GM19438 (cell line): ENCODE data around the gene RNF220.

Source experiments
- ATAC-seq: cut with Tn5 transposase; IDR thresholded peaks from one replicate; pipeline ENCODE4 v1.9.1; 2021; ENCODE audit warnings: low read depth; ENCODE audit not compliant: unreplicated experiment

The RNF220 gene

DNA sequence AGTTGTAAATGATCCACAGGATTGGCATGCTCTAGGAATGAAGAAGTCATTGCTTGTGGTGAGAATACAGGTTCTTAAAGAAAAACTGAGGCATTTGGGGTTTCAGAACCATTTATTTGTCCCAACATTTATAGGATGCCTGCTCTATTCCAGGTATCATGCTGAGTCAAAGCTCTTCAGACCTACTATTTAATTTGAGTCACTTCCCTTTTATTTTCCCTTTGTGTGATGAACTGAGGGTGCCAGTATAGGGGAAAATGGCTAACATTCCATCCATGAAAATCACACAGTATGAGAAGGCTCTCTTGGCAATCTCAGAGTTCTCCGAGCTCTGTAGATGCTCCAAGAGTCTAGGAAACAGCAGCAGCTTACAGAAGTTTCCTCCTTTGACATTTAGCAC lies 110.4 kb downstream of the RNF220 start:
- no peak for ATAC-seq

DNA sequence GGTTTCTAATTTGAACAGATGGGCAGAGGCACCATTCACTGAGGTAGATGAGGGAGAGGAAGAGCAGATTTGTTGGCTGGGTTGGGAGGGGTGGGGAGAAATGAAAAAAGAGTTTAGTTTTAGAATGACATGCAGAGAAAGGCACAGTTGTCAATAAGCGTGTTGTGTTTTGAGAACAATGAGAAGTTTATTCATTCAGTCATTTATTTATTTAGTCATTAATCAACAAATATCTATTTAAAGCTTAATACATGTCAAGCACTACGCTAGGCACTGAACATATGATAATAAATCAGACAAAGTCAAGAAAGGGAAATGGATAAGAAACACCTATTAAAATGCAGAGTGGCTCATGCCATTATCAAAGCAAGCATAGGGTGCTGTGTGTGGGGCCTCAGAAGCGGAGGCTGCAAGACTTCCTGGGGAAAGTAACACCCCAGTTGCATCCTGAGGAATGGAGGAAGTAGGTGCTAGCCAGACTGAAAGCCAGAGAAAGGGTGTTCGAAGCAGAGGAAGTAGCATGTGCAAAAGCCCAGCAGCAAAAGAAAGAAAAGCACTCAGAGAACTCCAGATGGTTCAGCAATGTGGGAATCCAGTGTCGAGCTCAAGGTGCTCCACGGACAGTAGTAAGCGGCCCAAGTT lies 114.1 kb downstream of the RNF220 start:
- ATAC-seq = no peak

DNA sequence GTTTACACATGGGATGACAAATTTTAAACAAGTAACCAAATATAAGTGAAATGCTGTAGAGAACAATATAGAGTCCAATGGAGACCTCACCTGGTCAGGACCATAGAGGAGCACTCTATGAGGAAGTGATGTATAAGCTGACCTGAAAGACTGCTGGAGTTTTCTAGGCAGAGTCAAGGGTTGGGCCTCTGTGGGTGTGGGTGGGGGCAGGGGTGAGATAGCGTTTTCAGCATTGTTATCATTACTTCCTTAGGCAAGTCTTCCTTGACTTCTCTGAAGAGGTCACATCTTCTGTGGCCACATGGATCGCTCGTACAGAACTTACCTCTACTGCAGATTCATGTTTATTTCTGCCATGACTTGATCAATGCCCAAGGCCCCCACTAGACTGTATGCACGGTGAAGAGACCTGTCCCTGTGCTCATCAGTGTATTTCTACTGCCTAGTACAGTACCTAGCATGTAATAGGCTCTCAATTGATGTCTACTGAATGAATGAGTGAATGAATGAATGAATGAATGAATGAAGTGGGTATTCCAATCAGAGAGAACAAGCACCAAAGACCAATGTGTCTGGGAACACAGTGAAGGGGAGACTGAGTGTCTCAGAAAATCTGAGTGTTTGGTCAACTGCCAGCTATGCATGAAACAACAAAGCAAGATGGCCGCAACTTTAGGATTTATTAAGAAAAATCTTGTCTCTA lies 116.5 kb downstream of the RNF220 start:
- no peak for ATAC-seq

DNA sequence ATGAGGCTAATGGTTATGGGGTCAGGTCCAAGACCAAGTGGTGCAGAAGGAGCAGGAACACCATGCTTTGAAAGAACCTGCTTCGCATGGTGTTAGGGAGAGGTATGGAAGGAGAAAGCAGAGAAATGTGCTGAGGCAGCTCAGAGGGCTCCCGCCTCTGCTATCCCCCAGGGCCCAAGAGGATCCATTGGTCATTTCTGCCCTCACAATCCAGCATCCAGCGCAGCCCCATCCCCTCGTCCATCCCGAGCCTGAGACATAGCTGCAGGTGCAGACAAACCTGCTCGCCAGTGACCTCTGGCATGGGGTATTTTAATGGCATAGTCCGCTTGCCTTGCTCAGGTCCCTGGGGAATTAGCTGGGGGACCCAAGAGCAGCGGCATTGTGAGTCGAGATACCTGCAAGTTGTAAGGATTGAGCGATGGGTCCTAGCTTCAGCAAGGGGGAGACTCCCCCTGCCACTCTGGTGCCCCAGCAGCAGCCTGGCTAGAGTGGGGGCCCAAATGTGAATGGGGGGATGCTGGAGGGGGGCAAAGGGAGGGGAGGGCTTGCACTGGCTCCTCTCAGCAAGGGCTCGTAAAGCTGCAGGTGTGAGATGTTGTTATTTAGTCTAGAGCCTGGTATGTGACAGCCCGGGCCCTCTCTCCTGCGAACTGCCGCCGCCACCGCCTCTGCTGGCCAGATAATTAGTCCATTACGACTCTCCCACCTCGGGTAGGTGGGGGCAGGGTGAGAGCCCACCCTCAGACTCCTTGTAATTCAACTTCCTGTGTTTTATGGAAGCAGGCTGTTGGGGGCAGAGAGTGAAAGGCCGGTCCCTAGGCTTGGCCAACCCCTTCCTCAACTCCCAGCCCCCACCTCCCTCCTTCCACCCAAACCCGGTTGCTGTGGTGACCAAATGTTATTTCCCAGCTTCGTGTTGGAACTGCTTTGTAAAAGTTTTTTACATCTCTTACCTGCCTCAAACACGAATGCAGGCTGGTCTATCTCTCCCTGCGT lies 118.8 kb downstream of the RNF220 start:
- ATAC-seq = no peak

DNA sequence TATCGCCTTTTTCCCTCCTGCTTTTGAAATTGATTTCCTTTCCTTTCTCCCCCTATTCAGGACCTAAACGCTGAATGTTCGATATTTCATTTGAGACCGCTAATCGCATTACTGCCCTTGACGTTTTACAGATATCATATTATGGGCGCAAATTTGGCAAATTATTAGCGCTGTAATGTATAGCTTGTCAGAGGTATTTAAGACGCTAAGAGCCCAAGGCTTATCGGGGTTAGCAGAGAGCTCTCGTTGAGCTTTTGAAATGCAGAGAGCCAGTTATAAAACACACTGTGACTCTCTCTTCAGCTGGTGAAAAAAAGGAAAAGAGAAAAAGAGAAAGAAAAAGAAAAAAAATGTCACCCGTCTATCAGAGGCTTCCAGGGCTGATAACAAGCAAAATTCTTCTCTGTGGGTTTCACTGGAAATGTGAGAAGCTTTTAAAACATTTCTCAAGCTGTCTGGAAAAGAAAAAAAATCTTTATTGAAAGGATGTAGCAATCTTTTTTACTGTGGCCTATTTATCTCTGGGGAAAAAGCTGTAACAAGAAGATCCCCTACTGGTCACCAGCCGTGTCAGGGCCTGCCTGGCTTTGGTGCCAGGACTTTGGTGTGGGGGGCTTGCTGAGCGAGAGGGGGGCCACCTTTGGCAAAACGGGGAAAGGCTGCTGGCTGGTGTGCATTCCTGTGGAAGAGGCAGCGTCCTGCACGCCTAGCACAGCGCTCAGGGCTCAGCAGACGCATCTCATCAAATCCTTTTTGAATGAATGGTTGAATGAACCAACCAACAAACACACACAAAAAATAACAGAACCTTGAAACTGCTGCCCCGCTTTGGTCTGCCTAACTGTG lies 119.8 kb downstream of the RNF220 start:
- no peak for ATAC-seq

DNA sequence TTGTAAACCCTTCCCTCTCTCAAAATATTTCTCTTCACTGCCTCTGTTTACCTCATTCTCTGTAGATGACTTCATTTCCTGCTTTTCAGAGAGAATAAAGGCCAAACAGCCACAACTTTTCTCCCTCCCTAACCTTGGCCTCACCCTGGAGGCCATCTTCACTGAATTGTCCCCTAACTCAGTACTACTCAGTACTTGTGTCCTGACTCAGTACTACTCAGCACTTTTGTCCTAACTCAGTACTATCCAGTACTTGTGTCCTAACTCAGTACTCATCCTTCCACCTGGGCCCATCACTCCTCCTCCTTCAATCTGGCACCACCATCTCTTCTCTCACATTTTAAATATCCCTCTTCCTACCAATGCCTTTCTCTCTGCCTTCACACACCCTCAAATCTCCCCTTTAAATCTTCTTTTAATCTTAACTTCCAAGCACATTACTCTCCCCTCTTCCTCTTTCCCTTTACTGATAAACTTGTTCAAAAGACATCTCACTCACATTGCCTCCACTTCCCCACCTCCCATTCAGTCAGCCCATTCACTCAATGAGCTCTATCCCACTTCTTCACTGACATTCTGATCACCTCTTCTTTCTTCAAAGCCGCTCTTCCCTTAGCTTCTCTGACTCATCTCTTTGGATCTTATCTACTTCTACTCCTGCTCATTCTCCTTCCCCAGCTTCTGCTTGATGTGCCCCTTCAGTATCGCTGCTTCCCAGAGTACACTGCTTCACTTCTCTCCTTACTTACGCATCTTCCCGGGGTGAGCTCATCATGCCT lies 121.4 kb downstream of the RNF220 start:
- no peak for ATAC-seq

DNA sequence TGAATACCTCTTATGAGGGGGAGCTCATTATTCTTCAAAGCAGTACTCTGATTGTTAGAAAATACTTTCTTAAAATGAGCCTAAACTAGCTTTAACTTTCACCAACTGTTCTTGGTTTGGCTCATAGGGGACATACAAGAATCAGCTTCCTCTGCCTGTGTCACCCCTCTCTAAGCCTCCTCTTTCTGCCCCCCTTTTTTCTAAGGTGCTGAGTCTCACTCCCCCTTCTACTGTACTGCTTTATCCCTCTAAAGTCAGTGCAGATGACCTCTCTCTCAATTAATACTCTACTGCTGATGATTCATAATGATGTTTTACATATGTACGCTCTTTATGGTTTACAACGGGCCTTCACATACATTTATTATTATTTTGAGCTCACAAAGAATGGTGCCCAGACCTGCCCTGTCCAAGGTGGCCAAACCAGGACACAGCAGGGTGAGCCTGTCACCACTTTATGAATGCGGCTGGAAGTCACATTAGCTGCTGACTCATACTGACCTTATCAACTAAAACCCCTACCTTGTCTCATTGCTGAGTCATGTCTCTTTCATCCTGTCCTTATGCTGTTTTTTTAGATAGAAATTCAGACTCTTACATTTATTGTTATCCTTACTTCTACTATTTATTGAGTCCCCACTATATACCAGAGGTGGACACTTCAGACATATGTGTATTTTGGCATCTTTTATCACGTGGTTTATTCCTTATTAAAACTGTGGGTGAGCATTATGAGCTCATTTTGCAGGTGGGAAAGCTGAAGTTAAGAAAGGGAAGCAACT lies 126.9 kb downstream of the RNF220 start:
- no peak for ATAC-seq

DNA sequence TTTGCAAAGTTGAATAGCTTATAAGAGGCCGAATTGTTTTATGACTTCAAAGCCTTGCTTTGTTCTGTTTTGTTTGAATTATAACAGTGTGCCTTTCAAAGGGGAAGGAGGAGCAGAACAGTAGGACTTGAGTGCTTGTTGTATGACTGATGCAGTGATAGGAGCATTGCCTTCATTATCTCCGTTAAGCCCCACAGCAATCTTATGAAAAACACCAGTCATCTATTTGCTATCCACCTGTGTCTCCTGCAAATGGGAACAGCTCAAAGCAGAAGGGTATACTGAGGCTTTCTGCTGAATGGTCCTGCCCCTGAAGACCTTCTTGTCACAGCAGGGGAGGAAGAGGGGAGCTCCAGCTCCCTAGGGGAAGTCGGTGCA lies 127.5 kb downstream of the RNF220 start:
- ATAC-seq = no peak

DNA sequence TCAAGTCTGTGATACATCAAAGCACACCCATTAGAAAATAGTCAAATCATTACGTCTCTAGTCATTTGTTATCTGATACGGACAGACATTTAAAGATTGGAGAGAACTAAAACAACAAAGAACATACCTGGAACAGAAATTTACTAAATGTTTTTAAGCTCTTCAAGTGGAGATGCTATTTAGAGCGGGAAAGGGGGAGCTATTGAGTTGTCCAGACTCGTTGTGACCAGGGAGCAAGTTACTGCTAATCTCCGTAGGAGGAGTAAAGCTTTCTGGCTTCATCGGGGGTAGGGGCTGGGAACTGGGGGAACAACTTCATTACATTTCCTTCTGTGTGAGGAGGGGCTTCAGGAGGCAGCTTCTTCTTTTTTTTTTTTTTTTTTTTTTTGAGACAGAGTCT lies 129.7 kb downstream of the RNF220 start:
- ATAC-seq = no peak

DNA sequence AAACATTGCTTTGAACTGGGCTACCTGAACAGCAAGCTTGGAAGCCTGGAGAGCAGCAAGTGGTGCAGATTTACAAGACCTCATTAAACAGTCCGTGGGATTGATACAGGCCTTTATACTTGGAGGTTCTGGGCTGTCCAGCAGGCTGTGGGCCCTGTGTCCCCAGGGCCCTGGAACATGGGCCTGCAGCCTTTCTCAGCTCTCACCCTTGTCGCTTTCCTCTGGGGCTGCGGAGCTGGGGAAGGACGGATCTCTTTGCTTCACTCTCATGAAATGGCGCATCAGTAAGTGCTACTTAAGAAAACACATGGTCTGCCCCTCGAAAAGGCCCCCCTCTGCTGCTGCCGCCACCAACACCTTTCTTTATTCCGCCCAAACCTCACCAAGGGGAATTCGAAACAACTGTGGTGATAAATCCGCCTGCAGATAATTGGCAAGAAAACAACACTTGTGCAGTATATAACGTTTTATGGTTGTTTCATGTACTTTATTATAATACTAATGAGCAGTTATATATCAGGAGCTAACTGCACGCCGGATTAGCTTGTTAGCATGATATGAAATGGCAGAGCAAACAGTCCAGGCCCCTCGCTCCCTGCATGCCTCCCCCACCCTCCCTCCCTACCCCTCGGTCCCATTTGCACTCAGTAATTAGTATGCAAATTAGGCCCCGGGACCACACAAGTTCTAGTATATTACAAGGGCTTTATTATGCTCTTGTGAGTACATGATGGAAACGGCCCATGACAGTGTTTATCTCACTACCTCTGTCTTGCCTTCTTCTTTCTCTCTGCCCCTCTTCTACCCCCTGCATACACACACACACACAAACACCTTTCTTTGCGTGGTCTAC lies 131.5 kb downstream of the RNF220 start:
- ATAC-seq = no peak

DNA sequence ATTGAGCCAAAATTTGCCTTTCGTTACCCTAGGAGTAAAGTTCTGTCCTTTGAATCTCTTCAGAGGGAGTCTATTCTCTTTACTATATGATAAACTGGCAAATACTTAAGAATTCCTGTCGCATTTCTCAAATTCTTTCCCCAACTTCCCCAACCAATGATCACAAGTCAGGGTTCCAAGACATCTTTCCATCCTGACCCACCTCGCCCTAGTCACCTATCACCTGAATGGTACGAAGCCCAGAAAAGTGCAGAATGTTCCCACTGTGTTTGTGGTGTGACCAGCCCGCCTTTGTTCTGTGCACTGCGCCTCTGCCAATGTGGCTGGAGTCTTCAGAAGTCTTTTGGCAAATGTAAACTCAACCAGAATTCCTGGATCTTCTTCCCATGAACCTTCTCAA lies 132.5 kb downstream of the RNF220 start:
- no peak for ATAC-seq

DNA sequence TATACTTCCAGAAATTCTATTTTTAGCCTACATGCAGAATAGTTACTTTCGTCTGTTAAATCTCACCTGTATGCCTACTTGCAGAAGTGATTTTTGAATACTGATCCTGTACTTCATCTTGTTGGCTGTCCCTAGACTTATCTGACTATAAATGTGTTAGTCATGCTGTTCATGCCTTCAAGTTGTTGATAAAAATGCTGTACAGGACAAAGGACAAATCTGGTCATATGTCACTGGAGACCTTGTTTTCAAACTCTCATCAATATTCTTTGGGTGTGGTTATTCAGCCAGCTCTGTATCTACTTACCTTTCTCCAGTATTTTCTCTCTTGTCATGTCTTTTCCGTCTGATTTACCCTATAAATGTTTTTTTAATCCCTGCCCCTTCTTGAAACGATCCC lies 132.9 kb downstream of the RNF220 start:
- no peak for ATAC-seq

DNA sequence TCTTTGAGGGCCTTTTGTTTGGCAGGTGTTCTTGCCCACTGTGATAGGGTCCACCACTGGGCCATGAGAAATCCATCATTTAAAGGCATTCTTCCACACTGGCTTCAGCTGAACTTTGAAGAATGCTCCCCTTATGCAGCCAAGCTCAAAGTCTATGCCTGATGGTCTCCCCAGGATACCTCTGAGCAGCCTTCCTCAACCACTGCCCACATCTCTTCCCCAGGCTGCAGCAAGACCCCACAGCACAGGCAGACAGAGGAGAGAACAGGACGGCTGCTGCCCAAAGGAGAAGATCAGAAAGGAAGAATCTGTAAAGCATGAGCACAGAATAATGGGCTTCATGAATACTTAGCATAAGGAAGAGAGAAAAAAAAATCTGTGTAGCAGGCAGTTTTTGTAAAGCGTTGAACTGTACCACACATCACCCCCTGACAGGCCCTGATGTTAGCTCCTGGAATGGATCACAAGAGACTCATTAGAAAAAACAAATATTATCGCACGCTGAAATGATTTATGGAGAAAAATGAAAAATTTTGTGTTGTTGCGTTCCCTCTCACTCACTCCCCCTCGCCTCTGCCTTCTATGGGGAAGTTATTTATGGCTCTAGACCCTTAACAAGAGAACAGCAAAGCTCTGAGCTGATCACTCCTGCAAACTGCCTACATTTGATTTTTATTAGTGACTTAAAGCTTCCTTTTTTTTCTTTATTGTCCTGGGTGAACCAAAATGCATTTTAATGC lies 135.1 kb downstream of the RNF220 start:
- ATAC-seq = no peak

DNA sequence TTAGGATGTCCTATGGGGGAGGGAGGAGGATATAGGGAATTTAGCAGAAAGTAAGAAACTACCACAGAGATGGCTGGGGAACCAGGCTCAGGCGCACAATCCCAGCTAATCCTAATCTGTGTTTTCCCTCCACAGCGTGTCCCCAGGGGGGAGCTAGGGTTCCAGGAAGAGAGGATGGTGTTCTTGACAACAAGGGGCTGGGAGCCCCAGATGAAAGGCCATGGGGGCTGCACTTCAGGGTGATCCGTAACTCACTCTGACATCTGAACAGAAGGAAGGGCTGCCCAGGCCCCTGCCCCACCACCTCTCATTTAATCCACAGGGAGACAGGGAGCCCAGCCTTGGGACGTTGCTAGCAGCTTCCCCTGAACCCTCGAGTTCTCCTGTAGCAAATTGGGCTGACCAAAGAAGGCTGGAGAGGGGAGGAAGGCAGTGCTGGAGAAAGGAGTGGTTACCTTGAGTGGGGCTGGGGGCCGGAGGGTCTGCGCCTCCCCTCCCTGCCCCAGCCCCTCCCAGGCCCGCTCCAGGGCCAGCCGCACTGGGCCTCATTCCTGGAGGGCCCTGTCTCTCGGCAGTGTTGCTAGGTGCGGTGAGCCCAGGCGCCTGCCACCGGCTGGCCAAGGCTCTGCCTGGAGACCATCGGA lies 137.5 kb downstream of the RNF220 start:
- no peak for ATAC-seq

DNA sequence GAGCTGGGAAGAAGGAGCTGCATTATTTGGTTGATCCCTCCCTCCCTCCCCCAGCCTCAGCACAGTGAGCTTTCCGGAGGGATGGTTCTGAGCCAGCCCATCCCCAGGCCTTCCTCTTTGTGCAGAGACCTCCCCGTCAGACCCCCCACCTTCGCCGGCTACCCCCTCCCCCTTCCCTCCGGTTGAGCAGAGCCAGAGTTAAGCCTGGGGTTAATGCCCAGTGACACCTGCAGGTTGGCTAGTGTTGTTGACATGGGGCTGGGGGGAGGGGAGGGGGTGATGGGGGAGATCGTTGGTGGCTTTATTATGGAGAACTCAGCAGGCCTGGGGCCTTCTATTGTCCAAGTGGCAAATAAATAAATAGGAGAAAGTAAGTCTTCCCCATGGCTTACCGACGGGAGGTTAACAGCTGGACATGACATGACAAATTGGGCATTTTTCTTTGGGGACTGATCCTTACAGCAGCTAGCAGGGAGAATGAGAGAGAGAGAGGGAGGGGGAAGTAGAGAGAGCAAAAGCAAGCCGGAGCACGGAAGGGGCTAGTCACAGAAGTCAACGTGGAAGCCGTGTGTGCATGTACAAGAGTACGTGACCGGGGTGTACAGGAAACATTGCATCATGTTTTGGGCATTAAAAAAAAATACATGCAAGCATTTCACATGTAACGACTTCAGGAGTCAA lies 138.1 kb downstream of the RNF220 start:
- ATAC-seq = no peak

DNA sequence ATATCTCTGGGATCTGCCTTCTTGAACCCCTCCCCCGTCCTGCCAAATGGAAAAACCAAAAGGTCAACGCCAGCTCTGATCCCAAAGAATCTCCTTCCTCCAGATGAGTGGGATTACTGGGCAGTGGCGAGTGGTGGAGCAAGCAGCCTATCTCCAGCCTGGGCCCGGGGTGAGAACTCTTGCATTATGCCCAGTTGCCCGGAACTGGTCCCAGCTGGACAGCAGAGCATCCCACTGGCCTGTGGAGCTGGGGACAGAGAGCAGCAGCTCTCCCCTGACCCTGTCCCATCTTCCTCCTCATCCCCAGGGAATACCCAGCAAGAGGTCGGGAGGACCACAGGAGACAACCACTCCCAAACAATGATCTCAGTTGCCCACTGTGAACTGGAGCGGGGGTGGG lies 138.7 kb downstream of the RNF220 start:
- no peak for ATAC-seq
